ENCODE measurements around the gene EPHA7. TPM values are rescaled to one million over a fixed set of nuclear protein-coding genes. Genes with fewer than 3 reads are reported as not detected.

Gene EPHA7
- total and polyA plus RNA-seq, 2 donors (not counting 3 experiments of a cell fraction or from before 2014, with no cell fraction given) = not detected

DNA sequence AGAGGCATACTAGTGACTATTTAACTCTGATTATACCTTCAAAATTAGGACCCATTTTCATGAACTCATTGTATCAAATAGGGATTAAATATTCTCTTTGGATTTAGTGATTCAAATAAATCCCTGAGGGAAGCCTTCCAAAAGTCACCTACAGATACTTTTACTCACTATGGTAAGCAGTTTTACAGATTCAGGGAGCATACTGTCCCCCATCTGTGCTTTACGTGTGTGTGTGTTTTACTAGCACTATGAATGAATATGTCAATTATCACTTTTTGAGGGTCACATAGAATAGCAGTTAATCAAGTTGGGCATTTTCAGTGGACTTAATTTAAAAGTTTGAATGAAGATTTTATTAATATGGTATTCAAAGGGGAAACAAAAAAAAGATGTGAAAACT lies 96.7 kb downstream of the EPHA7 start:
- no peak for FAIRE-seq
- no TSS peak for BruUV-seq (replicated peaks)
- Histone ChIP-seq H3K9ac (replicated peaks; ENCODE audit: extremely low read depth, insufficient read depth, low read length) (no peak overlapping the region), H3K4me2 (ENCODE audit: insufficient read depth, low read length) (no peak overlapping the region), H3K9me3 (replicated peaks; ENCODE audit: control insufficient read depth, insufficient read depth, low read length) (no peaks in the 10 kb centered on the region), H2AFZ (ENCODE audit: low read depth, low read length) (no peak overlapping the region), H3K79me2 (ENCODE audit: control insufficient read depth, insufficient read depth, low read length) (no peaks in the 10 kb centered on the region), H3K36me3 (ENCODE audit: control insufficient read depth in 2 of 2, extremely low read depth in 1 of 2, insufficient read depth in 2 of 2, low read length in 2 of 2) (no peaks in the 10 kb centered on the region), H3K9me1 (replicated peaks; ENCODE audit: control insufficient read depth, extremely low read depth, insufficient read depth, low read length) (no peaks in the 10 kb centered on the region), H3K27ac (ENCODE audit: insufficient read depth, low read depth, low read length) (no peak overlapping the region), H3K27me3 (ENCODE audit: control insufficient read depth in 2 of 2, insufficient read depth in 2 of 2, low read length in 2 of 2) (no peaks in the 10 kb centered on the region), H3K4me1 (ENCODE audit: control insufficient read depth, extremely low read depth, insufficient read depth, low read length) (no peaks in the 10 kb centered on the region), H3K4me3 (replicated peaks in 1 of 3; ENCODE audit: insufficient read depth in 1 of 3, low read depth in 1 of 3, low read length in 3 of 3) (no peak overlapping the region), H4K20me1 (replicated peaks; ENCODE audit: control insufficient read depth, extremely low read depth, insufficient read depth, low read length) (no peaks in the 10 kb centered on the region)
- TF ChIP-seq POLR2A (IDR thresholded peaks at IDR 0.05; ENCODE audit: low read depth, low read length) (no peak), FOS (IDR thresholded peaks at IDR 0.05; ENCODE audit: borderline replicate concordance, insufficient read depth, low read length) (no peak), GATA2 (IDR thresholded peaks at IDR 0.05; ENCODE audit: insufficient read depth, insufficient read length, low read depth, low read length) (no peak), MAX (IDR thresholded peaks at IDR 0.05; ENCODE audit: insufficient read depth, insufficient read length) (no peak), JUN (IDR thresholded peaks at IDR 0.05; ENCODE audit: borderline replicate concordance, insufficient read depth, insufficient read length, low read depth) (no peak), POLR2AphosphoS5 (IDR thresholded peaks at IDR 0.05; ENCODE audit: insufficient read depth, low read depth, low read length) (no peak), EZH2 (IDR thresholded peaks at IDR 0.05; ENCODE audit: borderline replicate concordance, low read depth, low read length, severe bottlenecking) (no peak), MYC (IDR thresholded peaks at IDR 0.05; ENCODE audit: low read depth, low read length) (no peak)
- TF ChIP-seq, protein P1, sequence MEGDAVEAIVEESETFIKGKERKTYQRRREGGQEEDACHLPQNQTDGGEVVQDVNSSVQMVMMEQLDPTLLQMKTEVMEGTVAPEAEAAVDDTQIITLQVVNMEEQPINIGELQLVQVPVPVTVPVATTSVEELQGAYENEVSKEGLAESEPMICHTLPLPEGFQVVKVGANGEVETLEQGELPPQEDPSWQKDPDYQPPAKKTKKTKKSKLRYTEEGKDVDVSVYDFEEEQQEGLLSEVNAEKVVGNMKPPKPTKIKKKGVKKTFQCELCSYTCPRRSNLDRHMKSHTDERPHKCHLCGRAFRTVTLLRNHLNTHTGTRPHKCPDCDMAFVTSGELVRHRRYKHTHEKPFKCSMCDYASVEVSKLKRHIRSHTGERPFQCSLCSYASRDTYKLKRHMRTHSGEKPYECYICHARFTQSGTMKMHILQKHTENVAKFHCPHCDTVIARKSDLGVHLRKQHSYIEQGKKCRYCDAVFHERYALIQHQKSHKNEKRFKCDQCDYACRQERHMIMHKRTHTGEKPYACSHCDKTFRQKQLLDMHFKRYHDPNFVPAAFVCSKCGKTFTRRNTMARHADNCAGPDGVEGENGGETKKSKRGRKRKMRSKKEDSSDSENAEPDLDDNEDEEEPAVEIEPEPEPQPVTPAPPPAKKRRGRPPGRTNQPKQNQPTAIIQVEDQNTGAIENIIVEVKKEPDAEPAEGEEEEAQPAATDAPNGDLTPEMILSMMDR (IDR thresholded peaks at IDR 0.05; ENCODE audit: extremely low read depth in 1 of 2, insufficient read depth in 1 of 2, low read depth in 1 of 2, low read length in 2 of 2) = no peak
- ChIA-PET CTCF (interaction anchor here (1.3 kb wide), 1 partner anchor 10 kb away, joined by 3 read pairs; no protein-coding TSS in a partner anchor), POLR2A (no interaction called here)
- no peak for DNase-seq (ENCODE audit: low read depth, low spot score)
- intact Hi-C loops (cut with micrococcal nuclease) = no loop called here
- dilution Hi-C loops (cut with MboI; ENCODE audit: extremely low pct_ligation_motif_present, low sequenced_read_pairs) = no loop called here

Data from endothelial cell of umbilical vein (primary cell).